Measurements from ENCODE around the gene SCGN.

Gene SCGN

DNA sequence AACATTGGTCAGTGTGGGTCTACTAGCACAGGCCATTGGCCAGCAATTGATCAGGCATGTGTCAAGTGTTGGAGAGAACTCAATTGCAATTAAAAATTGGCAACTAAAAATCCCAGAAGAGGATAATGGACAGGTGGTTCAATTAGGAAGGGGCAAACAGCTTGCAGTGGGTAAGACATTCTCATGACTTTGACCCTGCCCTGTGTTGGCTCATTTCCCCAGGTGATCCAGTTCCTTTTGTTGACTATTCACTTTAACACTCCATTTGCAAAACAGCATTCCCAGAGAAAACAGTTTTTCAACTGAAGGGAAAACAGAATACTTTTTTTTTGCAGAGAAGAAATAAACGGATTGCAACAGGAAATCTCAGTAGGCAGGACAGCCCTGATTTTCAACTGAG lies 28.9 kb upstream of the SCGN start:
- no peaks in the 10 kb centered on the region for H3K36me3 ChIP-seq (ENCODE audit: control insufficient read depth in 2 of 2, insufficient read depth in 1 of 2, low read length in 2 of 2)
- no peaks in the 10 kb centered on the region for H3K9me3 ChIP-seq (ENCODE audit: control insufficient read depth, insufficient read depth, low read depth, low read length)
- H3K27ac ChIP-seq (ENCODE audit: extremely low read depth, low read depth, low read length): no peak overlapping the region
- TF ChIP-seq ZNF785 (tag by site-specific recombination; IDR thresholded peaks at IDR 0.05): no peak
- TF ChIP-seq ZNF174 (tag by site-specific recombination; IDR thresholded peaks at IDR 0.05): no peak
- no peak for TF ChIP-seq KLF1 (tag by site-specific recombination; IDR thresholded peaks at IDR 0.05)
- TF ChIP-seq ZNF138 (tag by site-specific recombination; IDR thresholded peaks at IDR 0.05; ENCODE audit: borderline replicate concordance): no peak
- no peak for TF ChIP-seq IKZF3 (tag by site-specific recombination; IDR thresholded peaks at IDR 0.05)
- no peak for TF ChIP-seq ZNF112 (tag by site-specific recombination; IDR thresholded peaks at IDR 0.05)
- no peak for TF ChIP-seq ZBTB20 (tag by site-specific recombination; IDR thresholded peaks at IDR 0.05)
- TF ChIP-seq ZNF16 (tag by site-specific recombination; IDR thresholded peaks at IDR 0.05; ENCODE audit: low read depth): no peak
- TF ChIP-seq, protein P1, sequence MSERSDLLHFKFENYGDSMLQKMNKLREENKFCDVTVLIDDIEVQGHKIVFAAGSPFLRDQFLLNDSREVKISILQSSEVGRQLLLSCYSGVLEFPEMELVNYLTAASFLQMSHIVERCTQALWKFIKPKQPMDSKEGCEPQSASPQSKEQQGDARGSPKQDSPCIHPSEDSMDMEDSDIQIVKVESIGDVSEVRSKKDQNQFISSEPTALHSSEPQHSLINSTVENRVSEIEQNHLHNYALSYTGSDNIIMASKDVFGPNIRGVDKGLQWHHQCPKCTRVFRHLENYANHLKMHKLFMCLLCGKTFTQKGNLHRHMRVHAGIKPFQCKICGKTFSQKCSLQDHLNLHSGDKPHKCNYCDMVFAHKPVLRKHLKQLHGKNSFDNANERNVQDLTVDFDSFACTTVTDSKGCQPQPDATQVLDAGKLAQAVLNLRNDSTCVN (tag by site-specific recombination; optimal IDR thresholded peaks at IDR 0.05): no peak
- TF ChIP-seq ZNF530 (tag by site-specific recombination; IDR thresholded peaks at IDR 0.05; ENCODE audit: low read depth): no peak
- no peak for TF ChIP-seq ZNF302 (tag by site-specific recombination; IDR thresholded peaks at IDR 0.05; ENCODE audit: low read depth)
- no peak for TF ChIP-seq ZNF510 (tag by site-specific recombination; IDR thresholded peaks at IDR 0.05; ENCODE audit: insufficient replicate concordance)
- H3K4me1 ChIP-seq (ENCODE audit: control insufficient read depth, insufficient read depth, low read length): peaks cover 5% of the 10 kb centered on the region
- ChIA-PET CTCF (interaction anchor here (0.6 to 0.9 kb wide), 2 partner anchors 17 to 259 kb away, joined by 3 read pairs; no protein-coding TSS in a partner anchor), POLR2A (no interaction called here)
- no peak overlapping the region for H3K4me3 ChIP-seq (ENCODE audit: low read depth, low read length)

DNA sequence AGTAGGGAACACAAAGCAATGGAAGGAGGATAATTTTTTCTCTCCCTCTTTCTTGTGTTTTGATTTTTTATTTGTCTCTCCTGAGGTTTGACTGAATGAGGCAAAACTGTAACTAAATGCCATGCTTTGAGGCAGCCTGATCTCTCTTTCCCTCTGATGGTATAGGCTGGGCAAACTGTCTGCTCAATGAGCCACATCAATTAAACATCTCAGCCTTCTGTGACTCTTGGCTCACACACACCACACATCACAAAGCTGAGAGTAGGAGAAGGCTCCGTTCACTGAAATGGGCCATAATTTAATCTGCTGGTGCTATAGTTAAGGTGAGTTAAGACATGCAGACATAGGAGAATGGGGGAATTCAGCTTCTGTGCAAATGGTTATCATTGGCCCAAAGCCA lies 28.1 kb upstream of the SCGN start:
- Histone ChIP-seq H3K36me3 (ENCODE audit: control insufficient read depth in 2 of 2, insufficient read depth in 1 of 2, low read length in 2 of 2) (no peaks in the 10 kb centered on the region), H3K9me3 (ENCODE audit: control insufficient read depth, insufficient read depth, low read depth, low read length) (no peaks in the 10 kb centered on the region), H3K4me1 (ENCODE audit: control insufficient read depth, insufficient read depth, low read length) (peaks cover 5% of the 10 kb centered on the region), H3K4me3 (ENCODE audit: low read depth, low read length) (no peak overlapping the region), H3K27ac (ENCODE audit: extremely low read depth, low read depth, low read length) (no peak overlapping the region)
- no peak for TF ChIP-seq YY2 (tag by site-specific recombination; IDR thresholded peaks at IDR 0.05)
- TF ChIP-seq ZNF292 (tag by site-specific recombination; IDR thresholded peaks at IDR 0.05; ENCODE audit: borderline replicate concordance, low read depth): no peak
- no peak for TF ChIP-seq ZNF175 (tag by site-specific recombination; IDR thresholded peaks at IDR 0.05)
- no peak for TF ChIP-seq ZNF391 (tag by site-specific recombination; IDR thresholded peaks at IDR 0.05; ENCODE audit: borderline replicate concordance, low read depth)
- no peak for TF ChIP-seq ZBTB21 (tag by site-specific recombination; IDR thresholded peaks at IDR 0.05)
- TF ChIP-seq MZF1 (tag by site-specific recombination; IDR thresholded peaks at IDR 0.05; ENCODE audit: borderline replicate concordance): no peak
- TF ChIP-seq, protein P2, sequence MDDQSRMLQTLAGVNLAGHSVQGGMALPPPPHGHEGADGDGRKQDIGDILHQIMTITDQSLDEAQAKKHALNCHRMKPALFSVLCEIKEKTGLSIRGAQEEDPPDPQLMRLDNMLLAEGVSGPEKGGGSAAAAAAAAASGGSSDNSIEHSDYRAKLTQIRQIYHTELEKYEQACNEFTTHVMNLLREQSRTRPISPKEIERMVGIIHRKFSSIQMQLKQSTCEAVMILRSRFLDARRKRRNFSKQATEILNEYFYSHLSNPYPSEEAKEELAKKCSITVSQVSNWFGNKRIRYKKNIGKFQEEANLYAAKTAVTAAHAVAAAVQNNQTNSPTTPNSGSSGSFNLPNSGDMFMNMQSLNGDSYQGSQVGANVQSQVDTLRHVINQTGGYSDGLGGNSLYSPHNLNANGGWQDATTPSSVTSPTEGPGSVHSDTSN (CRISPR knock-in tag; IDR thresholded peaks at IDR 0.05): no peak
- TF ChIP-seq WT1 (tag by site-specific recombination; IDR thresholded peaks at IDR 0.05): no peak
- TF ChIP-seq ZNF24 (tag by site-specific recombination; IDR thresholded peaks at IDR 0.05): no peak
- TF ChIP-seq, protein P3, sequence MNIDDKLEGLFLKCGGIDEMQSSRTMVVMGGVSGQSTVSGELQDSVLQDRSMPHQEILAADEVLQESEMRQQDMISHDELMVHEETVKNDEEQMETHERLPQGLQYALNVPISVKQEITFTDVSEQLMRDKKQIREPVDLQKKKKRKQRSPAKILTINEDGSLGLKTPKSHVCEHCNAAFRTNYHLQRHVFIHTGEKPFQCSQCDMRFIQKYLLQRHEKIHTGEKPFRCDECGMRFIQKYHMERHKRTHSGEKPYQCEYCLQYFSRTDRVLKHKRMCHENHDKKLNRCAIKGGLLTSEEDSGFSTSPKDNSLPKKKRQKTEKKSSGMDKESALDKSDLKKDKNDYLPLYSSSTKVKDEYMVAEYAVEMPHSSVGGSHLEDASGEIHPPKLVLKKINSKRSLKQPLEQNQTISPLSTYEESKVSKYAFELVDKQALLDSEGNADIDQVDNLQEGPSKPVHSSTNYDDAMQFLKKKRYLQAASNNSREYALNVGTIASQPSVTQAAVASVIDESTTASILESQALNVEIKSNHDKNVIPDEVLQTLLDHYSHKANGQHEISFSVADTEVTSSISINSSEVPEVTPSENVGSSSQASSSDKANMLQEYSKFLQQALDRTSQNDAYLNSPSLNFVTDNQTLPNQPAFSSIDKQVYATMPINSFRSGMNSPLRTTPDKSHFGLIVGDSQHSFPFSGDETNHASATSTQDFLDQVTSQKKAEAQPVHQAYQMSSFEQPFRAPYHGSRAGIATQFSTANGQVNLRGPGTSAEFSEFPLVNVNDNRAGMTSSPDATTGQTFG (tag by site-specific recombination; IDR thresholded peaks at IDR 0.05; ENCODE audit: borderline replicate concordance): no peak
- ChIA-PET POLR2A (no interaction called here), CTCF (interaction anchor here (0.7 to 1.5 kb wide), 5 partner anchors 9 to 95 kb away, joined by 3 to 5 read pairs (median 3); no protein-coding TSS in a partner anchor)
